ENCODE data around the gene PUS1. TPM values are rescaled to one million over a fixed set of nuclear protein-coding genes. Genes with fewer than 3 reads are reported as not detected.

The PUS1 gene
- total RNA-seq, 1 donor from 2014 or later = 22.7 TPM

GRCh38 chr12:131900397-131900796, 28.7 kb upstream of the PUS1 start:
- H3K4me1 ChIP-seq = peaks cover 5 to 26% of the 10 kb centered on the region in 2 donors
- DNase-seq (ENCODE audit: low spot score in 2 of 2) = no peak
- peaks cover 4 to 7% of the 10 kb centered on the region in 2 donors for H3K36me3 ChIP-seq
- H3K27me3 ChIP-seq = no peaks in the 10 kb centered on the region
- no peak overlapping the region for H3K4me3 ChIP-seq
- no peaks in the 10 kb centered on the region for H3K9me3 ChIP-seq
- intact Hi-C loops (cut with DNase I) = no loop called here
- no peak overlapping the region for H3K27ac ChIP-seq
- TF ChIP-seq CTCF (IDR thresholded peaks at IDR 0.05) = no peak

GRCh38 chr12:131901431-131902331, 27.4 kb upstream of the PUS1 start:
- H3K9me3 ChIP-seq = no peaks in the 10 kb centered on the region
- no peaks in the 10 kb centered on the region for H3K27me3 ChIP-seq
- intact Hi-C loops (cut with DNase I) = no loop called here
- no peak for TF ChIP-seq CTCF (IDR thresholded peaks at IDR 0.05)
- peaks cover 5 to 26% of the 10 kb centered on the region in 2 donors for H3K4me1 ChIP-seq
- no peak overlapping the region for H3K27ac ChIP-seq
- no peak for DNase-seq (ENCODE audit: low spot score in 2 of 2)
- H3K4me3 ChIP-seq = no peak overlapping the region
- H3K36me3 ChIP-seq = peaks cover 7 to 10% of the 10 kb centered on the region in 2 donors

GRCh38 chr12:131902332-131903241, 26.5 kb upstream of the PUS1 start:
- no peak for DNase-seq (ENCODE audit: low spot score in 2 of 2)
- H3K4me1 ChIP-seq = peaks cover 0 to 17% of the 10 kb centered on the region in 2 donors

GRCh38 chr12:131903270-131904255, 25.5 kb upstream of the PUS1 start:
- no peak overlapping the region for H3K4me3 ChIP-seq
- H3K4me1 ChIP-seq = peaks cover 0 to 15% of the 10 kb centered on the region in 2 donors

More at GRCh38 chr12:131902332-131903241, 26.5 kb upstream of the PUS1 start:
- no peak for TF ChIP-seq CTCF (IDR thresholded peaks at IDR 0.05)
- H3K4me3 ChIP-seq = no peak overlapping the region
- no peaks in the 10 kb centered on the region for H3K9me3 ChIP-seq
- intact Hi-C loops (cut with DNase I) = no loop called here
- peaks cover 11 to 13% of the 10 kb centered on the region in 2 donors for H3K36me3 ChIP-seq
- no peaks in the 10 kb centered on the region for H3K27me3 ChIP-seq
- no peak overlapping the region for H3K27ac ChIP-seq

More at GRCh38 chr12:131903270-131904255, 25.5 kb upstream of the PUS1 start:
- no peaks in the 10 kb centered on the region for H3K27me3 ChIP-seq
- intact Hi-C loops (cut with DNase I) = no loop called here
- H3K36me3 ChIP-seq = peaks cover 21 to 23% of the 10 kb centered on the region in 2 donors
- TF ChIP-seq CTCF (IDR thresholded peaks at IDR 0.05) = no peak
- no peaks in the 10 kb centered on the region for H3K9me3 ChIP-seq
- no peak for DNase-seq (ENCODE audit: low spot score in 2 of 2)
- H3K27ac ChIP-seq = no peak overlapping the region

Measured in ascending aorta (tissue), 2 donors.